GM12878 (cell line): ENCODE data around the gene CASP12. TPM values are rescaled to one million over a fixed set of nuclear protein-coding genes. Genes with fewer than 3 reads are reported as not detected.

Experiments used
- ATAC-seq: fragments of 200-7000 bp; cut with Tn5 transposase; 3 replicates; pipeline ENCODE4 v1.9.1; 2020; ENCODE audit warnings: mild to moderate bottlenecking, moderate library complexity
- BruUV-seq: library from RNA; stranded (reverse); fragments of 400-500 nt; replicated peaks from 2 replicates; lab custom pipeline; 2021; lab: Mats Ljungman, UMichigan
- CTCF ChIA-PET: fragments of 300-600 bp; sonication (Branson Sonifier 250); formaldehyde crosslinking; extraction: SDS; loops from one replicate; lab custom pipeline; 2021; ENCODE audit warnings: inconsistent platforms; lab: Yijun Ruan, JAX
- POLR2A ChIA-PET: fragments of 350-600 bp; formaldehyde crosslinking; extraction: SDS; loops from one replicate; lab custom pipeline; 2021; ENCODE audit warnings: inconsistent platforms; lab: Charles Lee
- RAD21 ChIA-PET: fragments of 300-600 bp; sonication (Branson Sonifier 250); formaldehyde crosslinking; loops from one replicate; lab custom pipeline; 2023; ENCODE audit warnings: antibody characterized with exemption; ENCODE audit not compliant: unreplicated experiment; lab: Charles Lee
- SMC1A ChIA-PET: fragments of 300-600 bp; sonication (Branson Sonifier 250); formaldehyde crosslinking; loops from one replicate; lab custom pipeline; 2023; ENCODE audit not compliant: unreplicated experiment, uncharacterized antibody; lab: Charles Lee
- DNase-seq: peaks from one replicate; pipeline ENCODE4 v3.0.0-alpha.2; 2011; ENCODE audit warnings: low read depth, low spot score
- FAIRE-seq: peaks from 3 replicates; lab custom pipeline; 2011; peaks lifted over from hg19 to GRCh38; lab: Jason Lieb, UNC
- H2AFZ ChIP-seq: 2 replicates; pipeline ENCODE4 v1.6.0; 2011; ENCODE audit warnings: low read depth, low read length, control low read depth; ENCODE audit not compliant: control insufficient read depth
- H3K27ac ChIP-seq: 2 replicates; pipeline ENCODE4 v1.5.1; 2011; ENCODE audit warnings: control low read depth; ENCODE audit not compliant: control insufficient read depth, insufficient read depth
- H3K27me3 ChIP-seq, 2 experiments: replicated peaks in 1 of 2; 2 replicates each; pipeline versions ENCODE4 v1.6.0 to v1.6.1; 2011; ENCODE audit warnings: low read length in 1 of 2; ENCODE audit not compliant: control insufficient read depth in 2 of 2, insufficient read depth in 2 of 2
- H3K36me3 ChIP-seq, 2 experiments: 2 replicates each; pipeline ENCODE4 v1.5.1; 2011; ENCODE audit warnings: low read length in 1 of 2; ENCODE audit not compliant: control insufficient read depth in 2 of 2, insufficient read depth in 2 of 2
- H3K4me1 ChIP-seq: 2 replicates; pipeline ENCODE4 v1.6.1; 2011; ENCODE audit warnings: mild to moderate bottlenecking, low read length, moderate library complexity, mixed read lengths; ENCODE audit not compliant: control insufficient read depth, insufficient read depth
- H3K4me2 ChIP-seq: 2 replicates; pipeline ENCODE4 v1.6.0; 2011; ENCODE audit warnings: control low read depth; ENCODE audit not compliant: control insufficient read depth, insufficient read depth
- H3K4me3 ChIP-seq: fragments of 200-600 bp; sonication (generic); 2 replicates; pipeline ENCODE4 v1.5.1; 2016
- H3K79me2 ChIP-seq: 2 replicates; pipeline ENCODE4 v1.6.0; 2011; ENCODE audit warnings: low read length; ENCODE audit not compliant: control insufficient read depth, insufficient read depth
- H3K9ac ChIP-seq: 2 replicates; pipeline ENCODE4 v1.8.0; 2011; ENCODE audit warnings: low read length, control low read depth, mixed read lengths; ENCODE audit not compliant: control insufficient read depth, insufficient read depth
- H3K9me3 ChIP-seq: replicated peaks from 3 replicates; pipeline ENCODE4 v1.5.1; 2011; ENCODE audit warnings: mild to moderate bottlenecking, low read length; ENCODE audit not compliant: control insufficient read depth, insufficient read depth
- H4K20me1 ChIP-seq: 2 replicates; pipeline ENCODE4 v1.6.0; 2011; ENCODE audit not compliant: control insufficient read depth, insufficient read depth
- CHD1 ChIP-seq: IDR thresholded peaks from 2 replicates; pipeline ENCODE4 v1.6.1; 2012; ENCODE audit warnings: low read depth, low read length, improper control_type of control experiment
- DPF2 ChIP-seq: fragments of 450-650 bp; IDR thresholded peaks from 2 replicates; pipeline ENCODE4 v1.6.1; 2017; ENCODE audit warnings: mild to moderate bottlenecking
- EED ChIP-seq: sonication (generic); IDR thresholded peaks from 2 replicates; pipeline ENCODE4 v1.6.1; 2016; ENCODE audit warnings: antibody characterized with exemption, low read depth
- EZH2 ChIP-seq: IDR thresholded peaks from 2 replicates; pipeline ENCODE4 v1.6.1; 2012; ENCODE audit warnings: low read depth, mild to moderate bottlenecking, control low read depth, inconsistent platforms, low read length, borderline replicate concordance; ENCODE audit not compliant: control insufficient read depth
- MYC ChIP-seq: IDR thresholded peaks from 2 replicates; pipeline ENCODE4 v1.6.1; 2011; ENCODE audit warnings: mild to moderate bottlenecking, low read length, moderate library complexity, inconsistent platforms; ENCODE audit not compliant: insufficient read depth, insufficient replicate concordance, insufficient read length, severe bottlenecking
- NFIC ChIP-seq: IDR thresholded peaks from 2 replicates; pipeline ENCODE4 v1.6.1; 2012; ENCODE audit warnings: low read depth, mild to moderate bottlenecking, inconsistent platforms, low read length, moderate library complexity
- RAD51 ChIP-seq: fragments of 450-650 bp; IDR thresholded peaks from 2 replicates; pipeline ENCODE4 v1.6.1; 2016; ENCODE audit warnings: moderate library complexity, mild to moderate bottlenecking, inconsistent platforms
- SMC3 ChIP-seq: IDR thresholded peaks from 2 replicates; pipeline ENCODE4 v1.6.1; 2011; ENCODE audit warnings: low read length, improper control_type of control experiment, borderline replicate concordance
- ZNF24 ChIP-seq: fragments of 450-650 bp; IDR thresholded peaks from 2 replicates; pipeline ENCODE4 v1.6.1; 2017; ENCODE audit warnings: antibody characterized with exemption, mild to moderate bottlenecking
- ZNF274 ChIP-seq: IDR thresholded peaks from one replicate; pipeline ENCODE4 v1.8.0; 2011; ENCODE audit not compliant: insufficient read length, insufficient read depth
- WGBS: methylation state at CpG from one replicate; pipeline ENCODE4 v1.1.6; 2016; ENCODE audit warnings: low lambda C conversion rate; ENCODE audit not compliant: insufficient replicate concordance, insufficient coverage; ENCODE audit errors: missing lambda C conversion rate; 5-methylcytosine and 5-hydroxymethylcytosine counted together
- in situ Hi-C: fragments of 300-500 bp; cut with MboI; formaldehyde crosslinking; loops from 9 replicates; pipeline ENCODE4 v1.14.3; 2018; ENCODE audit warnings: mixed read lengths
- intact Hi-C: fragments of 100-400 bp; cut with micrococcal nuclease; formaldehyde crosslinking; loops from one replicate; pipeline ENCODE4 v1.14.2; 2022; ENCODE audit not compliant: unreplicated experiment
- polyA plus RNA-seq, 11 experiments: library from polyadenylated mRNA; depleted of rRNA in 4 of 11; unstranded in 6 of 11; stranded (reverse) in 5 of 11; fragments of >200 nt; fragmentation: Nextera tagmentation in 4 of 11; fragmentation: Illumina TruSeq in 1 of 11; extraction: Ambion mirVana in 4 of 11; extraction: Trizol in 1 of 11; gene quantifications; 1 replicate in 1 of 11; 2 replicates in 10 of 11; pipeline versions ENCODE4 v1.2.1 to v1.2.3, GENCODE V29; 2011 to 2016; ENCODE audit warnings: inconsistent platforms in 2 of 11, missing spikeins in 2 of 11, low read depth in 1 of 11
- total RNA-seq, 4 experiments: library from RNA; depleted of rRNA in 3 of 4; stranded (reverse); fragments of >200 nt in 3 of 4; fragmentation: Illumina TruSeq in 1 of 4; extraction: Trizol in 1 of 4; gene quantifications; 2 replicates each; pipeline versions ENCODE4 v1.2.1 to v1.2.3, GENCODE V29; 2013 to 2021
- TF ChIP-seq, protein P1 (sequence below): fragments of 450-650 bp; IDR thresholded peaks from 2 replicates; pipeline ENCODE4 v1.6.1; 2017; ENCODE audit warnings: mild to moderate bottlenecking, moderate library complexity
- TF ChIP-seq, protein P2 (sequence below): fragments of 450-650 bp; IDR thresholded peaks from 2 replicates; pipeline ENCODE4 v1.6.1; 2018; ENCODE audit warnings: mild to moderate bottlenecking, low read depth, moderate library complexity; ENCODE audit not compliant: partially characterized antibody
- TF ChIP-seq, protein P3 (sequence below): fragments of 150-350 bp; IDR thresholded peaks from 2 replicates; pipeline ENCODE4 v1.6.1; 2016; ENCODE audit warnings: low read depth, low read length

Gene CASP12
- total and polyA plus RNA-seq, 10 of the 15 experiments (the other 5 are each of a cell fraction or from before 2014, with no cell fraction given): 0.10 to 0.14 TPM; not detected in 8

DNA sequence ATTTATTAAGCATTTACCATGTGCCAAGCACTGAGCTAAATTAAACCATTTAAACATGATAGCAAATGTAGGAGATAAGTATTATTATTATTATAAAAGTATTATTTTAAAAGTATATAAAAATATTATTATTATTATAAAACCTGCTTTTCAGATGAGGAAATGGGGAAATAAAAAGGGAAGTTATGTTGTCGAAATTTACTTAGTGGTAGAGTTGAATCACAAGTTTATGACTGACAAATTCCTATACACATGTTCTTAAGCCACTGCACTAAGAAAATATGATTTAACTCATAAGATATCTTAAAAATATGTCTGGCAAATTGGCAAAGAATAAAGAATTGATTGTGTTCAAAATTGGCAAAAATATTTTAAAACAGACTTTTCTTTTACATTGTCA lies 53.8 kb downstream of the CASP12 start:
- CTCF ChIA-PET: interaction anchor here (1.4 kb wide), 1 partner anchor 29 kb away, joined by 4 read pairs; no protein-coding TSS in a partner anchor
- RAD21 ChIA-PET: no interaction called here
- H3K4me2 ChIP-seq: no peak overlapping the region
- H3K4me3 ChIP-seq: no peak overlapping the region
- FAIRE-seq (no peak), DNase-seq (no peak), ATAC-seq (no peak)
- no peaks in the 10 kb centered on the region for H3K36me3 ChIP-seq
- H3K4me1 ChIP-seq: no peaks in the 10 kb centered on the region
- SMC1A ChIA-PET: no interaction called here
- WGBS: 0% methylated on average over 1 of the region's 1 CpG
- no peaks in the 10 kb centered on the region for H3K79me2 ChIP-seq
- H3K9ac ChIP-seq: no peak overlapping the region
- intact Hi-C loops (no loop called here), in situ Hi-C loops (no loop called here)
- no peak overlapping the region for H3K27ac ChIP-seq
- no peak overlapping the region for H2AFZ ChIP-seq
- no peaks in the 10 kb centered on the region for H4K20me1 ChIP-seq
- TF ChIP-seq ZNF274: no peak
- TF ChIP-seq, protein P1, sequence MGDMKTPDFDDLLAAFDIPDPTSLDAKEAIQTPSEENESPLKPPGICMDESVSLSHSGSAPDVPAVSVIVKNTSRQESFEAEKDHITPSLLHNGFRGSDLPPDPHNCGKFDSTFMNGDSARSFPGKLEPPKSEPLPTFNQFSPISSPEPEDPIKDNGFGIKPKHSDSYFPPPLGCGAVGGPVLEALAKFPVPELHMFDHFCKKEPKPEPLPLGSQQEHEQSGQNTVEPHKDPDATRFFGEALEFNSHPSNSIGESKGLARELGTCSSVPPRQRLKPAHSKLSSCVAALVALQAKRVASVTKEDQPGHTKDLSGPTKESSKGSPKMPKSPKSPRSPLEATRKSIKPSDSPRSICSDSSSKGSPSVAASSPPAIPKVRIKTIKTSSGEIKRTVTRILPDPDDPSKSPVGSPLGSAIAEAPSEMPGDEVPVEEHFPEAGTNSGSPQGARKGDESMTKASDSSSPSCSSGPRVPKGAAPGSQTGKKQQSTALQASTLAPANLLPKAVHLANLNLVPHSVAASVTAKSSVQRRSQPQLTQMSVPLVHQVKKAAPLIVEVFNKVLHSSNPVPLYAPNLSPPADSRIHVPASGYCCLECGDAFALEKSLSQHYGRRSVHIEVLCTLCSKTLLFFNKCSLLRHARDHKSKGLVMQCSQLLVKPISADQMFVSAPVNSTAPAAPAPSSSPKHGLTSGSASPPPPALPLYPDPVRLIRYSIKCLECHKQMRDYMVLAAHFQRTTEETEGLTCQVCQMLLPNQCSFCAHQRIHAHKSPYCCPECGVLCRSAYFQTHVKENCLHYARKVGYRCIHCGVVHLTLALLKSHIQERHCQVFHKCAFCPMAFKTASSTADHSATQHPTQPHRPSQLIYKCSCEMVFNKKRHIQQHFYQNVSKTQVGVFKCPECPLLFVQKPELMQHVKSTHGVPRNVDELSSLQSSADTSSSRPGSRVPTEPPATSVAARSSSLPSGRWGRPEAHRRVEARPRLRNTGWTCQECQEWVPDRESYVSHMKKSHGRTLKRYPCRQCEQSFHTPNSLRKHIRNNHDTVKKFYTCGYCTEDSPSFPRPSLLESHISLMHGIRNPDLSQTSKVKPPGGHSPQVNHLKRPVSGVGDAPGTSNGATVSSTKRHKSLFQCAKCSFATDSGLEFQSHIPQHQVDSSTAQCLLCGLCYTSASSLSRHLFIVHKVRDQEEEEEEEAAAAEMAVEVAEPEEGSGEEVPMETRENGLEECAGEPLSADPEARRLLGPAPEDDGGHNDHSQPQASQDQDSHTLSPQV: no peak
- no peak for TF ChIP-seq RAD51
- TF ChIP-seq MYC: no peak
- TF ChIP-seq DPF2: no peak
- TF ChIP-seq NFIC: no peak
- TF ChIP-seq EED: no peak
- TF ChIP-seq CHD1: no peak
- TF ChIP-seq, protein P2, sequence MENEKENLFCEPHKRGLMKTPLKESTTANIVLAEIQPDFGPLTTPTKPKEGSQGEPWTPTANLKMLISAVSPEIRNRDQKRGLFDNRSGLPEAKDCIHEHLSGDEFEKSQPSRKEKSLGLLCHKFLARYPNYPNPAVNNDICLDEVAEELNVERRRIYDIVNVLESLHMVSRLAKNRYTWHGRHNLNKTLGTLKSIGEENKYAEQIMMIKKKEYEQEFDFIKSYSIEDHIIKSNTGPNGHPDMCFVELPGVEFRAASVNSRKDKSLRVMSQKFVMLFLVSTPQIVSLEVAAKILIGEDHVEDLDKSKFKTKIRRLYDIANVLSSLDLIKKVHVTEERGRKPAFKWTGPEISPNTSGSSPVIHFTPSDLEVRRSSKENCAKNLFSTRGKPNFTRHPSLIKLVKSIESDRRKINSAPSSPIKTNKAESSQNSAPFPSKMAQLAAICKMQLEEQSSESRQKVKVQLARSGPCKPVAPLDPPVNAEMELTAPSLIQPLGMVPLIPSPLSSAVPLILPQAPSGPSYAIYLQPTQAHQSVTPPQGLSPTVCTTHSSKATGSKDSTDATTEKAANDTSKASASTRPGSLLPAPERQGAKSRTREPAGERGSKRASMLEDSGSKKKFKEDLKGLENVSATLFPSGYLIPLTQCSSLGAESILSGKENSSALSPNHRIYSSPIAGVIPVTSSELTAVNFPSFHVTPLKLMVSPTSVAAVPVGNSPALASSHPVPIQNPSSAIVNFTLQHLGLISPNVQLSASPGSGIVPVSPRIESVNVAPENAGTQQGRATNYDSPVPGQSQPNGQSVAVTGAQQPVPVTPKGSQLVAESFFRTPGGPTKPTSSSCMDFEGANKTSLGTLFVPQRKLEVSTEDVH: no peak
- TF ChIP-seq EZH2: no peak
- no peak for TF ChIP-seq ZNF24
- TF ChIP-seq, protein P3, sequence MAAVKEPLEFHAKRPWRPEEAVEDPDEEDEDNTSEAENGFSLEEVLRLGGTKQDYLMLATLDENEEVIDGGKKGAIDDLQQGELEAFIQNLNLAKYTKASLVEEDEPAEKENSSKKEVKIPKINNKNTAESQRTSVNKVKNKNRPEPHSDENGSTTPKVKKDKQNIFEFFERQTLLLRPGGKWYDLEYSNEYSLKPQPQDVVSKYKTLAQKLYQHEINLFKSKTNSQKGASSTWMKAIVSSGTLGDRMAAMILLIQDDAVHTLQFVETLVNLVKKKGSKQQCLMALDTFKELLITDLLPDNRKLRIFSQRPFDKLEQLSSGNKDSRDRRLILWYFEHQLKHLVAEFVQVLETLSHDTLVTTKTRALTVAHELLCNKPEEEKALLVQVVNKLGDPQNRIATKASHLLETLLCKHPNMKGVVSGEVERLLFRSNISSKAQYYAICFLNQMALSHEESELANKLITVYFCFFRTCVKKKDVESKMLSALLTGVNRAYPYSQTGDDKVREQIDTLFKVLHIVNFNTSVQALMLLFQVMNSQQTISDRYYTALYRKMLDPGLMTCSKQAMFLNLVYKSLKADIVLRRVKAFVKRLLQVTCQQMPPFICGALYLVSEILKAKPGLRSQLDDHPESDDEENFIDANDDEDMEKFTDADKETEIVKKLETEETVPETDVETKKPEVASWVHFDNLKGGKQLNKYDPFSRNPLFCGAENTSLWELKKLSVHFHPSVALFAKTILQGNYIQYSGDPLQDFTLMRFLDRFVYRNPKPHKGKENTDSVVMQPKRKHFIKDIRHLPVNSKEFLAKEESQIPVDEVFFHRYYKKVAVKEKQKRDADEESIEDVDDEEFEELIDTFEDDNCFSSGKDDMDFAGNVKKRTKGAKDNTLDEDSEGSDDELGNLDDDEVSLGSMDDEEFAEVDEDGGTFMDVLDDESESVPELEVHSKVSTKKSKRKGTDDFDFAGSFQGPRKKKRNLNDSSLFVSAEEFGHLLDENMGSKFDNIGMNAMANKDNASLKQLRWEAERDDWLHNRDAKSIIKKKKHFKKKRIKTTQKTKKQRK: no peak
- TF ChIP-seq SMC3: no peak
- no TSS peak for BruUV-seq
- POLR2A ChIA-PET: no interaction called here
- H3K27me3 ChIP-seq: no peaks in the 10 kb centered on the region; a peak in 1 of 4 replicates
- H3K9me3 ChIP-seq: no peaks in the 10 kb centered on the region; the same call in 2 of the 3 replicates
